Hepatocyte (in vitro differentiated cells): ENCODE measurements around the gene BRD3OS.

Source experiments
- CTCF ChIP-seq: fragments of 200-600 bp; sonication (generic); IDR thresholded peaks from 2 replicates; pipeline ENCODE4 v1.5.1; 2016; ENCODE audit warnings: antibody characterized with exemption, mild to moderate bottlenecking; ENCODE audit not compliant: poor library complexity
- EZH2 ChIP-seq: fragments of 200-600 bp; sonication (generic); IDR thresholded peaks from 2 replicates; pipeline ENCODE4 v1.6.1; 2016; ENCODE audit warnings: antibody characterized with exemption, mild to moderate bottlenecking, borderline replicate concordance
- EZH2phosphoT487 ChIP-seq: fragments of 200-600 bp; sonication (generic); IDR thresholded peaks from one replicate; pipeline ENCODE4 v1.6.1; 2018; ENCODE audit warnings: antibody characterized with exemption, mild to moderate bottlenecking, low read depth, moderate library complexity; ENCODE audit not compliant: unreplicated experiment, severe bottlenecking

- TF ChIP-seq EZH2phosphoT487 (no peak), CTCF (no peak), EZH2 (no peak)
Measured at GRCh38 chr9:134044944-134045343, 19.7 kb downstream of the BRD3OS start.
